Measurements from ENCODE around the gene IP6K1. TPM values are rescaled to one million over a fixed set of nuclear protein-coding genes. Genes with fewer than 3 reads are reported as not detected.
A peak's percentile ranks its signal among the peaks of the same experiment; 100 is the strongest.
"Not testable (repeated sequence)": the region's sequence is repeated elsewhere in the genome, so short reads cannot be mapped to it uniquely, and the experiment has no call there.

The IP6K1 gene
- total and polyA plus RNA-seq, 10 of the 15 experiments (the other 5 are each of a cell fraction or from before 2014, with no cell fraction given) = 1.3 to 30.6 (median 18.2) TPM

- POLR2A ChIA-PET = no interaction called here
- H3K4me2 ChIP-seq (ENCODE audit: control insufficient read depth, insufficient read depth) = no peak overlapping the region
- H3K4me1 ChIP-seq (ENCODE audit: control insufficient read depth, insufficient read depth, low read length) = no peaks in the 10 kb centered on the region; the same call in 1 of the 2 replicates
- RAD21 ChIA-PET (ENCODE audit: unreplicated experiment) = no interaction called here
- FAIRE-seq (peak; percentile 52), DNase-seq (ENCODE audit: low read depth, low spot score) (no peak), ATAC-seq (no peak)
- in situ Hi-C loops (cut with MboI) = no loop called here
- WGBS (ENCODE audit: insufficient coverage, insufficient replicate concordance, low lambda C conversion rate, missing lambda C conversion rate) = 80% methylated on average over 5 of the region's 5 CpGs
- no peak overlapping the region for H3K4me3 ChIP-seq
- no peaks in the 10 kb centered on the region for H3K9me3 ChIP-seq (replicated peaks; ENCODE audit: control insufficient read depth, insufficient read depth, low read length)
- CTCF ChIA-PET = interaction anchor here (0.5 to 1.4 kb wide), 2 partner anchors 8 to 60 kb away, joined by 3 to 5 read pairs; no protein-coding TSS in a partner anchor
- no peaks in the 10 kb centered on the region for H3K27me3 ChIP-seq (replicated peaks in 1 of 2; ENCODE audit: control insufficient read depth in 2 of 2, insufficient read depth in 2 of 2, low read length in 1 of 2)
- TF ChIP-seq SIX5 (IDR thresholded peaks at IDR 0.05; ENCODE audit: low read depth, low read length, severe bottlenecking) = no peak
- TF ChIP-seq TCF3 (IDR thresholded peaks at IDR 0.05; ENCODE audit: borderline replicate concordance, insufficient read depth, low read depth, low read length) = no peak
- no peak for TF ChIP-seq ZNF384 (IDR thresholded peaks at IDR 0.05; ENCODE audit: borderline replicate concordance, low read depth, low read length)
- no peak for TF ChIP-seq SMAD5 (IDR thresholded peaks at IDR 0.05; ENCODE audit: low read depth)
- TF ChIP-seq POLR2AphosphoS2 (IDR thresholded peaks at IDR 0.05; ENCODE audit: low read depth, low read length) = no peak
- no peak for TF ChIP-seq MAX (IDR thresholded peaks at IDR 0.05; ENCODE audit: low read depth, low read length)
- no peak for TF ChIP-seq NR2C2 (IDR thresholded peaks at IDR 0.05; ENCODE audit: borderline replicate concordance, control insufficient read depth, insufficient read length, low read depth)
- no peak for TF ChIP-seq LARP7 (IDR thresholded peaks at IDR 0.05)
- no peak for TF ChIP-seq USF1 (IDR thresholded peaks at IDR 0.05; ENCODE audit: borderline replicate concordance, extremely low read length, insufficient read depth, low read depth, low read length)
- TF ChIP-seq EP300 (IDR thresholded peaks at IDR 0.05; ENCODE audit: borderline replicate concordance in 1 of 2, control insufficient read depth in 1 of 2, low read depth in 2 of 2, low read length in 2 of 2) = no peak
- TF ChIP-seq NFYA (IDR thresholded peaks at IDR 0.05; ENCODE audit: borderline replicate concordance, low read depth, low read length) = no peak
- no peak for TF ChIP-seq ATF7 (IDR thresholded peaks at IDR 0.05; ENCODE audit: low read depth)
- H3K9ac ChIP-seq (ENCODE audit: control insufficient read depth, insufficient read depth, low read length) = no peak overlapping the region
- no peak overlapping the region for H2AFZ ChIP-seq (ENCODE audit: control insufficient read depth, low read depth, low read length)
- SMC1A ChIA-PET (ENCODE audit: uncharacterized antibody, unreplicated experiment) = interaction anchor here (0.8 kb wide), 1 partner anchor 8 kb away, joined by 4 read pairs; no protein-coding TSS in a partner anchor
- no peaks in the 10 kb centered on the region for H4K20me1 ChIP-seq (ENCODE audit: control insufficient read depth, insufficient read depth)
- H3K79me2 ChIP-seq (ENCODE audit: control insufficient read depth, insufficient read depth, low read length) = peaks cover 21% of the 10 kb centered on the region
- intact Hi-C loops (cut with micrococcal nuclease; ENCODE audit: unreplicated experiment) = no loop called here
- peaks cover 0 to 3% of the 10 kb centered on the region in 2 experiments; a peak in 2 of 4 replicates for H3K36me3 ChIP-seq (ENCODE audit: control insufficient read depth in 2 of 2, insufficient read depth in 2 of 2, low read length in 1 of 2)
- BruUV-seq (replicated peaks) = TSS peak; percentile 32
- H3K27ac ChIP-seq (ENCODE audit: control insufficient read depth, insufficient read depth) = no peak overlapping the region
Observed at GRCh38 chr3:49779358-49780079, 6.8 kb downstream of the IP6K1 start.

- 98% methylated on average over 8 of the region's 8 CpGs for WGBS (ENCODE audit: insufficient coverage, insufficient replicate concordance, low lambda C conversion rate, missing lambda C conversion rate)
- H4K20me1 ChIP-seq (ENCODE audit: control insufficient read depth, insufficient read depth); H3K27ac ChIP-seq (ENCODE audit: control insufficient read depth, insufficient read depth); BruUV-seq (replicated peaks); RAD21 ChIA-PET (ENCODE audit: unreplicated experiment); in situ Hi-C loops (cut with MboI); POLR2A ChIA-PET; FAIRE-seq; intact Hi-C loops (cut with micrococcal nuclease; ENCODE audit: unreplicated experiment); H3K4me3 ChIP-seq; H3K36me3 ChIP-seq (ENCODE audit: control insufficient read depth in 2 of 2, insufficient read depth in 2 of 2, low read length in 1 of 2); ATAC-seq; DNase-seq (ENCODE audit: low read depth, low spot score); SMC1A ChIA-PET (ENCODE audit: uncharacterized antibody, unreplicated experiment); H3K27me3 ChIP-seq (replicated peaks in 1 of 2; ENCODE audit: control insufficient read depth in 2 of 2, insufficient read depth in 2 of 2, low read length in 1 of 2); H3K4me1 ChIP-seq (ENCODE audit: control insufficient read depth, insufficient read depth, low read length); H3K9ac ChIP-seq (ENCODE audit: control insufficient read depth, insufficient read depth, low read length); H2AFZ ChIP-seq (ENCODE audit: control insufficient read depth, low read depth, low read length); H3K4me2 ChIP-seq (ENCODE audit: control insufficient read depth, insufficient read depth); H3K9me3 ChIP-seq (replicated peaks; ENCODE audit: control insufficient read depth, insufficient read depth, low read length): not testable (repeated sequence)
- H3K79me2 ChIP-seq (ENCODE audit: control insufficient read depth, insufficient read depth, low read length) = peaks cover 16% of the 10 kb centered on the region
- CTCF ChIA-PET = interaction anchor here (1.1 kb wide), 1 partner anchor 19 kb away, joined by 3 read pairs; no protein-coding TSS in a partner anchor
Observed at GRCh38 chr3:49776101-49776500, 10.2 kb downstream of the IP6K1 start.
